SW480 (cell line): ENCODE measurements around the gene SLC2A13.

Experiments used
- DNase-seq: peaks from one replicate; pipeline ENCODE4 v3.0.0-alpha.2; 2016; ENCODE audit warnings: low spot score

The SLC2A13 gene

GRCh38 chr12:39990122-39991101 is 115.5 kb downstream of the SLC2A13 start:
- DNase-seq, result peak; percentile 33

GRCh38 chr12:39989501-39989900 is 116.4 kb downstream of the SLC2A13 start:
- no peak for DNase-seq

GRCh38 chr12:39988574-39988973 is 117.3 kb downstream of the SLC2A13 start:
- no peak for DNase-seq

GRCh38 chr12:39986674-39987073 is 119.2 kb downstream of the SLC2A13 start:
- no peak for DNase-seq

DNA sequence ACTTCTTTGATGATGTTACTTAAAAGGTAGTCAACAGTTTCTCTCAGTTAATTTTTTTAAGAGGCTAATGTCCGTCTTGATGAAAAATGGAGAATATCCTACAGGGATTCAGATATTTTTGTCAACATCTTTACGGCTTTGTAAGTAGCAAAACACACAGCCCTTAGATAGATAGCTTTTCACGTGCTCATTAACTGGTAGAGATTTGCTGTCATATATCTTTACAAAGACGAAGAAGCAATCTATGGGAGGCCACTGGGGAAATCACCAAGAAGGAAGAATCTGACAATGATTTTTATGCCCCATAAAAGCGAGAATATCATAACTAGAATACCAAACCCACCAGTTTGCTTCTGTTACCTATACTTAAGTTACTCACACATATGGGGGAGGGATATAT is 121.2 kb downstream of the SLC2A13 start:
- no peak for DNase-seq

DNA sequence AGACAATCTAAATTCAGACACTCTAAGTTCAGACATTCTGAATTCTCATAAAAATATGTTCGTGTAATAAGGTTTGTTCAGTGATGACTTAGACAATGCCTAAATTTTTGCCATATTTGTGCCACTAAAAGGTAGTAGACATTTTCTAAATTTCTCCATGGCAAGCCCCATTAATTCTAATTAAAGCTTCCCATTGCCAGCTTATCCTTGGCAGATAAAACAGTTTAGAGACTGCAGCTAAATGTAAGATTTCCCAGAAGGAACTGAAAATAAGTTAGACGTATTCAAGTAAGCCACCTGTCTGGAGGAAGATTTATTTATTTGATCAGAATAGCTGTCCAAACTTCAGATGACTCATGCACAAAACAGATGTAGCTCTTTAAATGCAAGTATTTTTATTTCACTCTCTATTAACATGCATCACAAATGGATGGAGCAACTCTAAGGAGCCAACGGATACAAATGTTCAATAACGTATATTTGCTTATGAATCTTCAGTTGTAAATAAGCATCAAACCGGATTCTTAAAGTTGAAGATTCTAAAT is 130.4 kb downstream of the SLC2A13 start:
- DNase-seq, result no peak

DNA sequence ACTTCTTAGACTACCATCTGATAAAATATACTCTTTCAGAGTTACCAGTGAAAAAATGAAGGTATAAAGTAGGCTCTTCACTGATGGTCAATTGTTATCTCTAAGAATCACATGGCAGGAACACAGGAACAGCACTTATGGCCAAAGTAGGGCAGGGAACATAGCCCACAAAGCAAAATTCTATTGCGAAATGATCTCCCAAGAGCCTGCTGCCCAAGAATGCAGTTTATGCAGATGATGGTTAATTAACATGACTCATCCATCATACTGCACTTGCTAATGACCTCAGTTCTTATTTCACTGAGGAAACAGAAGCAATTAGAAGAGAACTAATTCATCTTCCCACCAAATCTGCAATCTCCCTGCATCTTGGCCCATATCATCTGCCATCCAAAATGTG is 133.8 kb downstream of the SLC2A13 start:
- DNase-seq, result peak; percentile 4

- no peak for DNase-seq
Measured at GRCh38 chr12:39971348-39971747, 134.5 kb downstream of the SLC2A13 start.

GRCh38 chr12:39966721-39967120 is 139.2 kb downstream of the SLC2A13 start:
- no peak for DNase-seq

- no peak for DNase-seq
Measured at GRCh38 chr12:39966256-39966655, 139.6 kb downstream of the SLC2A13 start.

DNA sequence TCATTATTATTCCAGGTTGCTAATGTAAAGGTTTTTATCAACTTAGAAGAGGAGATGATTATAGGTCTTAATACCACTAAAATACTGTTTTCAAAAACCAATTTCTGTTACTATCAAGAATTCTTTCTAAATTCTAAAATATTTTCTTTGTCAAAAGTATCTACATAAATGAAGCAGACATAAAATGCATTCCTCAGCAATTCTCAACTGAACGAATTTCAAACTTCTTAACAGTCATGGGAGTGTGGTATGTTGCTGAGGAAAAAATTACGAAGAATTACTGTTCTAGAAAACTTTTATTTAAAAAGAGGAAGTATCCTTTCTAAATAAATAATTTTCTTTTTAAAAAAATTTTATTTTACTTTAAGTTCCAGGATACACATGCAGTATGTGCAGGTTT is 146.4 kb downstream of the SLC2A13 start:
- DNase-seq, result no peak

DNA sequence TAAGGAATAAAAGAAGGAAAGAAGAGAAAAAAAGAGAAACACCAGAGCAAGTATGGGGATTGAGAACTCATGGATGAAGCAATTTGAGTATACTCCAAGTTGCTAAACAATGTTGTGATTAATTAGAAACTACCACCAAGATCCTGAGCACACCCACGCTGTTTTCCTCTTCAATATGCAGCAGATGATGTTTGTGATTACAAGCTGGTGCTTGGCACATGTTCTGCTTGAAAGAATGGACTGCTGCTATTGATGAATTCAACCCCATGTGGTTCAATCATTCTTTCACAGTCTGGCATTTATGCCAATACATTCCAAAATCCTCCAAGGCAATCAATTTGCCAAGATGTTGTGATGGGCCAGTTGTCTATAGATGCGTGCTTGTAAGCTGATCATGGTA is 146.8 kb downstream of the SLC2A13 start:
- DNase-seq, result no peak

DNA sequence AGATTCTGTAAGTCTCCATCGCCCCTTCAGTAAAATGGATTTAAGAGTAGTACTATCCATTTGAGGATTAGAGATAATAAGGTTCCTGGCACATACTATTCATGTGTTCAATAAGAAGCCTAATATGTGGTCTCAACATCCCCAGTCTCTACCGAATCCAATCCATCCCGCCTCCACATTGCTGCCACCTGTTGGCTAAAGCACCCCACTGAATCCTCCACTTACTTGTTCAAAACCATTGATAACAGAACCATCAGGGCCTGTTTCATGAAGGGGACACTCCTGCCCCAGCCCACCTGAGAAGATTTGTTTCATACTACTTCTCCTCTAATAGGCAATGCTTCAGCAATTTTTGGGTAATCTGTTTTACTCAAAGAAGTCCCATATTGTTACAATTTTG is 147.5 kb downstream of the SLC2A13 start:
- no peak for DNase-seq

DNA sequence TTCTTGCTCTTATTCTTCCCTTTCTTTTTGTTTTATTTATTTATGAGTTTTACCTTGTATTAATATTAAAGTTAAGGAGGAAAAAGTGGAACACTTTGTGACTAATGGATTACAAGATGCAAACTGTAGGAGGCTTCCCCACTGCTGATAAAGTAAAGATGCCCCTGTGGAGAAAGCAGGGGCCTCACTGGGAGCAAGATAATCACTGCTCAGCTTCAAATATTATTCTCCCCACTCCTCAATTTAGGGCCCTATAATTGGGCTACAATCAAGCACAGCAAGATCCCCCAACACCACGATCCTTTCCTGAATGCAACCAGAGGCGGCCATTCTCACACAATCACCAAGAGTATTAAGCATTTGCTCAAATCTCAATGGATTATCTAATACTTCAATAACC is 149.2 kb downstream of the SLC2A13 start:
- DNase-seq, result no peak

GRCh38 chr12:39946361-39947280 is 159.3 kb downstream of the SLC2A13 start:
- DNase-seq, result no peak

DNA sequence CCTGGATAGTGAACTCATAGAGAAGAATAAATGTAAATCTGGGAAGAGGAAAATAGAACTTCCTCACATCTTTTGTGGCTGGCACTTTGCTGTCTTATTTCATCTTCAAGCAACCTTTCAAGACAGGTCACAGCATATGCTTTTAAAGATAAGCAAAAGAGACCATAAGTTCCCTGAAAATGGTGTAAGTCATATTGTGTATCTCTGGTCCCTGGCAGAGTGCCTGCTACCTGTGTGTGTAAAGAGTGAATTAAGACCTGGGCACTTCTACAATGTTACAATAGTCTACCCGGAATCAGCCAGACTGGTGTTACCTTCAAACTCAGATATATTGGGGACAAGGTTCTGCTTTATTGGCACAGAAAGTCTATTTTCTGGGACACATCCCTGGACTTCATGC is 168.8 kb downstream of the SLC2A13 start:
- DNase-seq, result no peak

DNA sequence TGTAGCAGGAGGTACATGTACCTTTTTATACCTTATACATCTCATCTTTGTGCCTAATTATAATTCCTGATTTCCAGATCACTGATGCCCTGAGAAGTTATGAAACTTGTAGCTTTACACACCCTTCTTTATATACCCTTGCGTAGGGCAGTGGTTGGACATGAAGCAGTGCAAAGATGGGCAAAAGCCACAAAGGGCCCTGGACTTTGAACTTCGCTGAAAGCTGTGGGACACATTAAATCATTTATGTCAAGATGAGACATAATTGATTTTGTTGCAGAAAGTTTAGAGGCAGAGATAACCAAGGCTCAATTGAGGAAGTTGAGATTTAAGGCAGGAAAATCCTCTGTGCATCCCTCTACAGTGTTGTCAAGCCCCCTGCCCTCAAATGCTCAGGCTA is 170.0 kb downstream of the SLC2A13 start:
- peak; percentile 37 for DNase-seq

DNA sequence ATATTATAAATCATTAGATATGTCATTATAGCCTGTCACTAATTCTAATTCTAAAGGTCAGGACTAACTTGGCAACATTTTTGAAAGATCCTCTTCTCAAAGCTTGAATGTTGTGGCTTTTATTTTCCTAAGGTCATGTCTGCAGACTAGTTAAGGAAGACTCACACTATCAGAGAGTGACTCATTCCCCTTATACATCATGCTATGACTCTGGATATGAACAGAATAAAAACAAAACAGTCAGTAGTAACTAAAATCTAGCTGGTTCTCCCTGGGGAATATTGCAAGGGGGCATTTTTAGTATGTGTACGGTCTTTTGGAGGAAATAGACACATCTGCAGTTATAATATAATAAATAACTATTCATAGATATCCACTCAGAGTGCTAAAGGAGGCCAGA is 170.6 kb downstream of the SLC2A13 start:
- DNase-seq, result no peak

GRCh38 chr12:39931857-39932256 is 174.0 kb downstream of the SLC2A13 start:
- no peak for DNase-seq

DNA sequence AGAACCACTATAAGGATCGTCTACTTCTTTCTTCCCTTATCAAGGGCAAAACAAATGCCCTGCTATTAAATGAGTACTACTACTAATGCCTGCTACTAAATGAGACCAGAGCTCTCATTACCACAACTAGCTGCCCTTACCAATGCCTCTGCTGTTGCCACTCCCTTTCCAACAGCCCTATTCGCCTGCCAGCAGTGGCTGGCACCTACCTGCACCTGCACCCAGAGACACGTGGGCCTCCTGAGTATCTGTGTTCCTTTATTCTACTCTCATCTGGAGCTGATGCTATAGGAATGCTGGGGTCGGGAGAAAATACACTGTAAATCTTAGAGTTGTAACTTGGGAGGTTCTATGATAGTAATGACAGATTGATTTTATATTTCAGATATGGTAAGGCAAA is 174.7 kb downstream of the SLC2A13 start:
- DNase-seq, result peak; percentile 59

DNA sequence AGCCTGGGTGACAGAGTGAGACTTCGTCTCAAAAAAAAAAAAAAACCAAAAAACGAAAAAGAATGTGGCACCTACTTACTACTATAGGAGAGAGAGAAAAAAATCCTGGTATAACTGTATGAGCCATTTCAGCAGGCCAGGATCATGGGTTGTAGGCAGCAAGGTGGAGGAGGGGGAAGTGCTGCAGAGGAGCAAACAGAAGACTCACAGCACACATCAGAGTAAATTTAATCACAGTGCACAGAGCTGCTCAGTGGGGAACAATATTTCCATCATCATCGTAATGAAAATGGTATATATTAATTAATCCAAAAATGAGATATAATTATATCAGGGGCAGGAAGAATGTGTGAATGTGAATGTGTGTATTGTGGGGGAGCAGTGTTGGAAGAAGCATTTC is 175.8 kb downstream of the SLC2A13 start:
- DNase-seq, result no peak

- no peak for DNase-seq
Measured at GRCh38 chr12:39928181-39928899, 177.5 kb downstream of the SLC2A13 start.
